ENCODE measurements around the gene ABCB1. TPM values are rescaled to one million over a fixed set of nuclear protein-coding genes. Genes with fewer than 3 reads are reported as not detected.

ABCB1 gene
- total and polyA plus RNA-seq, 9 of the 15 experiments (the other 6 are each of a cell fraction or from before 2014, with no cell fraction given), result 0.03 to 0.86 (median 0.52) TPM

- no peak for TF ChIP-seq MGA (IDR thresholded peaks at IDR 0.05)
- TF ChIP-seq ZNF121 (CRISPR knock-in tag; conservative IDR thresholded peaks at IDR 0.05), result no peak
- no peak for TF ChIP-seq AFF4 (CRISPR knock-in tag; IDR thresholded peaks at IDR 0.05)
- no peak for TF ChIP-seq SIN3B (IDR thresholded peaks at IDR 0.05; ENCODE audit: low read depth)
- TF ChIP-seq NFIC (IDR thresholded peaks at IDR 0.05), result no peak
- TF ChIP-seq PCBP2 (IDR thresholded peaks at IDR 0.05; ENCODE audit: low read depth, low read length, poor library complexity, severe bottlenecking), result no peak
- no peak for TF ChIP-seq JUNB (CRISPR knock-in tag; conservative IDR thresholded peaks at IDR 0.05)
- TF ChIP-seq ZNF551 (CRISPR knock-in tag; IDR thresholded peaks at IDR 0.05), result no peak
- TF ChIP-seq ESRRA (IDR thresholded peaks at IDR 0.05; ENCODE audit: borderline replicate concordance, low read depth), result no peak
- no peak for TF ChIP-seq SMARCA5 (IDR thresholded peaks at IDR 0.05)
- no peak for TF ChIP-seq KLF10 (CRISPR knock-in tag; IDR thresholded peaks at IDR 0.05)
Observed at GRCh38 chr7:87596696-87597095, 4.0 kb downstream of the ABCB1 start (continued).

All from K562 (cell line).